ENCODE results near the gene ADH4.
"Not testable (repeated sequence)": the region's sequence is repeated elsewhere in the genome, so short reads cannot be mapped to it uniquely, and the experiment has no call there.

The ADH4 gene

DNA sequence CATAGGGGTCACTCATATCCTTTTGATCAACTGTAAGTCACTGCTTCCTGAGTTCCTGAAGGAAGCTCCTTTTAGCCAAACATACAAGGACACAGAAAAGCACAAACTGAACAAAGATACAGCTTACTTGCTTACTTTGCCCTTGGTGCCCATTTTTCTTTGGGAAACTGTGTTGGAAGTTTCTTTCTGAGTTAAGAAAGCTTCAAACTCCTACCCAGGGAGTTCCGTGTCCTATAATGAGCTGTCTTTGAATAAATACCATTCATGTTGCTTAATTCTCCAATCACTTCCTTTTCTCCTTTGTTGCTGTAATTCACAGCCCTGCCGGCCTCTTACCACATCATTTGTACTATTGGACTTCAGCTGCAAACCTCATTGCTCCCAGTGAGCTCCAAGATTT is at the start of gene ADH4:
Gene ADH4, minus strand, starts transcription at position 228 of the 400 bp plus-strand sequence. Its CDS starts 75 bp downstream, at position 153.
- H3K4me3 ChIP-seq (ENCODE audit: low read depth in 1 of 2, low read length in 1 of 2) = no peak within 1 kb of the TSS
- no peak for TF ChIP-seq CTCF (IDR thresholded peaks at IDR 0.05)
- no peaks in the 10 kb centered on the region for H3K9me3 ChIP-seq
- H3K36me3 ChIP-seq = no peaks in the 10 kb centered on the region
- H3K4me1 ChIP-seq (ENCODE audit: control insufficient read depth in 1 of 2, insufficient read depth in 1 of 2, low read depth in 1 of 2, low read length in 1 of 2) = no peaks in the 10 kb centered on the region
- no peak within 1 kb of the TSS for H3K27ac ChIP-seq
- H3K27me3 ChIP-seq = no peaks in the 10 kb centered on the region

DNA sequence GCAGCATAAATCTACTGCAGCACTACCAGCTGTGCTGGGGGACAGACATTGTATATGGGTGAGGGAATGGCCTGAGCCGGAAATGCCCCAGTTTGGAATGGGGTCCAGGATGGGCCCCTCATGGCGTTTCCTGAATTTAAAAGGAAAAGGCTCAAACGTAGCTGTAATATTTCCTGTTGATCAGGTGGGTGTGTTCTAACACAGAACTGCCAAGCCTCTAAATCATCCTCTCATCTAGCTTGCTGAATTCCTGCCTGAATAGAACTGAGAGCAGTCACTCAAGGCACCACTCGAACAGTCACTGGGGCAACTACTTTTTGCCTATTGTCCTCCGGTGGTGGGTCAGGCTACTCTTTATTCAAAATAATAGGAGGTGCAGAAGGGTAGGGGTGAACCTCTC is 46.2 kb upstream of the ADH4 start:
- no peaks in the 10 kb centered on the region for H3K9me3 ChIP-seq
- H3K27me3 ChIP-seq = no peaks in the 10 kb centered on the region
- TF ChIP-seq CTCF (IDR thresholded peaks at IDR 0.05) = no peak
- H3K4me1 ChIP-seq (ENCODE audit: control insufficient read depth in 1 of 2, insufficient read depth in 1 of 2, low read depth in 1 of 2, low read length in 1 of 2) = no peaks in the 10 kb centered on the region
- H3K4me3 ChIP-seq (ENCODE audit: low read depth in 1 of 2, low read length in 1 of 2) = no peak overlapping the region
- no peaks in the 10 kb centered on the region for H3K36me3 ChIP-seq
- H3K27ac ChIP-seq = no peak overlapping the region

DNA sequence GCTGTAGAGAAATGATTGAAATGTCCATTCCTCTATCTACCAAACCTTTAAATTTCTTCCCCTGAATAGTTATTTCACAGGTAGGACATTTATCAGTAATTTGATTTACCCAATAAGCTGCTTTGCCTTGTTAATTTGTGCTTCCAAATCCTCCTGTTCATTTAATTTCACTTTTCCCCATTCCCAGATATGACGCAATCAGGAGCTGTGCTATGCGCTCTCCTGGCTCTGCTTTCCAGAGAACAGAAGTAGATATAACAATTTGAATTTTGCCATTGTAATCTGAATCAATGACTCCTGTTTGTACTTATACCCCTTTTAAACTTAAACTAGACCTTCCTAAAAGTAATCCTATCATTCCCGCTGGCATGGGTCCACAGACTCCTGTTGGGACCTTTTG is 45.8 kb upstream of the ADH4 start:
- H3K27ac ChIP-seq; H3K36me3 ChIP-seq; H3K9me3 ChIP-seq; H3K4me1 ChIP-seq (ENCODE audit: control insufficient read depth in 1 of 2, insufficient read depth in 1 of 2, low read depth in 1 of 2, low read length in 1 of 2); H3K4me3 ChIP-seq (ENCODE audit: low read depth in 1 of 2, low read length in 1 of 2); H3K27me3 ChIP-seq: not testable (repeated sequence)

- Histone ChIP-seq H3K27me3 (no peaks in the 10 kb centered on the region), H3K9me3 (no peaks in the 10 kb centered on the region), H3K27ac (no peak overlapping the region), H3K4me3 (ENCODE audit: low read depth in 1 of 2, low read length in 1 of 2) (no peak overlapping the region), H3K4me1 (ENCODE audit: control insufficient read depth in 1 of 2, insufficient read depth in 1 of 2, low read depth in 1 of 2, low read length in 1 of 2) (no peaks in the 10 kb centered on the region), H3K36me3 (no peaks in the 10 kb centered on the region)
- TF ChIP-seq CTCF (IDR thresholded peaks at IDR 0.05) = no peak
These were observed 41.9 kb upstream of the ADH4 start for GRCh38 chr4:99186029-99186428.

GRCh38 chr4:99185581-99185980 is 41.5 kb upstream of the ADH4 start:
- H3K9me3 ChIP-seq = no peaks in the 10 kb centered on the region
- H3K36me3 ChIP-seq = no peaks in the 10 kb centered on the region
- no peaks in the 10 kb centered on the region for H3K27me3 ChIP-seq
- H3K4me1 ChIP-seq (ENCODE audit: control insufficient read depth in 1 of 2, insufficient read depth in 1 of 2, low read depth in 1 of 2, low read length in 1 of 2) = no peaks in the 10 kb centered on the region
- no peak overlapping the region for H3K27ac ChIP-seq
- no peak for TF ChIP-seq CTCF (IDR thresholded peaks at IDR 0.05)
- no peak overlapping the region for H3K4me3 ChIP-seq (ENCODE audit: low read depth in 1 of 2, low read length in 1 of 2)

DNA sequence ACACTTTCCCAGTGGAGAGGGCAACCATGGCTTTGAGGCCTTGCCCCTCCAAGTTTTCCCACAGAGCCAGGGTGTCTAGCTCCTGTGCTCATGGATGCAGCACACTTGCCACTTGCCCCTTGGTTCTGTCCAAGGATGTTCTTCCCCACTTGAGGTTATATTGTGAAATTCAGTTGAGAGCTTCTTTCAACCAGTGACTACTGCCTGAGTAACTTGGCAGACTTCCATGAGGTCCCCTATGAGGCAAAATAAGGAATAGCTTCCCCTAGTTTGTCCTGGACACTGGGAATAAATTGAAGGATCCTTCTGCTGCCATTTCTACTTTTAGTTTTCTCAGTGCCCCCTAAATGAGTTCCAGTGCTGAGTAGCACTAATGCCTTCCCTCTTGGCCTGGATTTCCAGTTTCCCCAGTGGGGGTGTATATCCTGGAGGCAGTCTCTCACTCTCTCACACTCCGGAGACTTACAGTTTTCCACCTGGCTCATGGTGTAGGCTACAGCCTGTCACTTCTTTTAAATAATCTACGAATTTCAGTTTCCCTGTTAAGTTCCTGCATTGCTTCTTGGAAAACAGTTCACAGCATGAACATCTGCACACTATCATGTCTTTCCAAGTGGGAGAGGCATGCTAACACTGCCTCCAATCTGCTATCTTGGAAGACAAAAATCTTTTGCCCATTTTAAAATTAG is 36.4 kb upstream of the ADH4 start:
- H3K36me3 ChIP-seq = no peaks in the 10 kb centered on the region
- H3K4me1 ChIP-seq (ENCODE audit: control insufficient read depth in 1 of 2, insufficient read depth in 1 of 2, low read depth in 1 of 2, low read length in 1 of 2) = no peaks in the 10 kb centered on the region
- no peak for TF ChIP-seq CTCF (IDR thresholded peaks at IDR 0.05)
- no peak overlapping the region for H3K4me3 ChIP-seq (ENCODE audit: low read depth in 1 of 2, low read length in 1 of 2)
- H3K9me3 ChIP-seq = no peaks in the 10 kb centered on the region
- no peaks in the 10 kb centered on the region for H3K27me3 ChIP-seq
- H3K27ac ChIP-seq = no peak overlapping the region

Data from neutrophil (primary cell).